GM21367 (cell line): ENCODE measurements around the gene TMEM132D.

Experiments
- ATAC-seq: cut with Tn5 transposase; IDR thresholded peaks from one replicate; pipeline ENCODE4 v1.9.1; 2021; ENCODE audit not compliant: unreplicated experiment

TMEM132D gene

GRCh38 chr12:129276361-129277060 is 627.3 kb downstream of the TMEM132D start:
- no peak for ATAC-seq

GRCh38 chr12:129269756-129270495 is 633.9 kb downstream of the TMEM132D start:
- no peak for ATAC-seq

GRCh38 chr12:129258781-129259318 is 645.0 kb downstream of the TMEM132D start:
- ATAC-seq = no peak

- ATAC-seq = no peak
These were observed 646.3 kb downstream of the TMEM132D start for GRCh38 chr12:129257524-129257923.

GRCh38 chr12:129246630-129247029 is 657.2 kb downstream of the TMEM132D start:
- ATAC-seq = no peak

- no peak for ATAC-seq
These were observed 658.1 kb downstream of the TMEM132D start for GRCh38 chr12:129245769-129246168.

GRCh38 chr12:129241852-129242251 is 662.0 kb downstream of the TMEM132D start:
- no peak for ATAC-seq

- no peak for ATAC-seq
These were observed 665.9 kb downstream of the TMEM132D start for GRCh38 chr12:129237881-129238280.

- ATAC-seq = no peak
These were observed 669.6 kb downstream of the TMEM132D start for GRCh38 chr12:129234209-129234608.

- no peak for ATAC-seq
These were observed 672.3 kb downstream of the TMEM132D start for GRCh38 chr12:129231491-129231890.

GRCh38 chr12:129230995-129231394 is 672.8 kb downstream of the TMEM132D start:
- ATAC-seq = no peak

- no peak for ATAC-seq
These were observed 677.0 kb downstream of the TMEM132D start for GRCh38 chr12:129226851-129227250.

GRCh38 chr12:129226005-129226404 is 677.8 kb downstream of the TMEM132D start:
- ATAC-seq = no peak

- ATAC-seq = no peak
These were observed 688.3 kb downstream of the TMEM132D start for GRCh38 chr12:129215556-129215955.

GRCh38 chr12:129213551-129213950 is 690.3 kb downstream of the TMEM132D start:
- no peak for ATAC-seq

- ATAC-seq = no peak
These were observed 691.8 kb downstream of the TMEM132D start for GRCh38 chr12:129211862-129212630.

GRCh38 chr12:129208566-129208965 is 695.3 kb downstream of the TMEM132D start:
- no peak for ATAC-seq

GRCh38 chr12:129207084-129207483 is 696.7 kb downstream of the TMEM132D start:
- no peak for ATAC-seq

GRCh38 chr12:129203456-129203855 is 700.4 kb downstream of the TMEM132D start:
- ATAC-seq = no peak

GRCh38 chr12:129202109-129202814 is 701.6 kb downstream of the TMEM132D start:
- no peak for ATAC-seq

GRCh38 chr12:129201029-129201428 is 702.8 kb downstream of the TMEM132D start:
- no peak for ATAC-seq
